HG03039 (cell line): ENCODE data around the gene PLA2G15.

Experiments
- ATAC-seq: cut with Tn5 transposase; IDR thresholded peaks from one replicate; pipeline ENCODE4 v1.9.1; 2021; ENCODE audit warnings: mild to moderate bottlenecking, moderate library complexity; ENCODE audit not compliant: unreplicated experiment

The PLA2G15 gene

DNA sequence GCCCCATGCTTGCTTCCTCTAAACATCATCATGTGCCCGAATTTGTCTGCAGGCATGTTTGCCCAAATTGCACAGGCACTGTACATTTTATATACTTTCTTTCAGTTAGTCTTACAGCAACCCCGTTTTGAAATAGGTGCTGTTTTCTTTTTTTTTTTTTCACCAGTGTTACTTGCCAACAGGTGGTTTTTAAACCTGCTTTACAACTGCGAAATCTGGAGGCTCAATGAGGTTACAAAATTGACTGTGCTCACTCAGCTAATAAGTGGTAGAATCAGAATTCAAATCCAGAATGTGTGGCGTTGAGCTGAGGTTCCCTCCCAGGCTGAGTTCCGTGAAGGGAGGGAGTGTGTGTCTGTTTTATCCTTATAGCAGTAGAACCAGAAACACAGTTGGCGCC is 5.8 kb downstream of the PLA2G15 start:
- ATAC-seq: no peak

DNA sequence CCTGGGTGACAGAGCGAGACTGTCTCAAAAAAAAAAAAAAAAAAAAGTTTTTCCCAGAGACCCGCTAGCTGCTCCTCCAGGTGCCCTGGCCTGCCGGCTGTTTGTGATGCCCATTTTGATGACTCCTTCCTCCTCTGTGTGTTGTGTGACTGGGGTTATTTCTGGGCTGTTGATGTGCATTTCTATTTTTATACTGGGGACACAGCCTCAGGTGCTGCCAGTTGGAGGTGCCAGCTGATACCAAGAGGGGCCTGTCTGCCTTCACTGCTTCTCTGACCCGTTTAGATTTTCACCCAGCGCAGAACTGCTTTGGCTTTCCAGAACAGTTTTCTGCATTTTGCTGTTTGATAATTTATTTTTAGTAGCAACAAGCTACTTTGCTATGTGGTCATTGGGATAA is 6.7 kb downstream of the PLA2G15 start:
- no peak for ATAC-seq

DNA sequence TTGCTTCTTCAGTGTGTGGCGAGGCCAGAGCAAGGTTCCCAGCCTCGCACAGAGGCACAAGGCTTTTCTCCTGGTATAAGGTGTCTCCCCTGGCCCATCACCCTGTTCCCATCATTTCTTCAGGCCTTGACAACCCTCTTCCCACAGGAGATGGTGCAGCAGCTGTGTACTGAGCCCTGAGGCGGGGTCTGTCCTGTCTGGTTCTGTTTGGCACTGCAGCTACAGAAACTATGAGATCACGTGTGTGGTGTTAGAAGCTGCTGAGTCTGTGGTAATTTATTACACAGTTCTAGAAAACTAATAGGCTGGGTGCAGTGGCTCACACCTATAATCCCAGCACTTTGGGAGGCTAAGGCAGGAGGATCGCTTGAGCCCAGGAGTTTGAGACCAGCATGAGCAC is 7.2 kb downstream of the PLA2G15 start:
- ATAC-seq: no peak

DNA sequence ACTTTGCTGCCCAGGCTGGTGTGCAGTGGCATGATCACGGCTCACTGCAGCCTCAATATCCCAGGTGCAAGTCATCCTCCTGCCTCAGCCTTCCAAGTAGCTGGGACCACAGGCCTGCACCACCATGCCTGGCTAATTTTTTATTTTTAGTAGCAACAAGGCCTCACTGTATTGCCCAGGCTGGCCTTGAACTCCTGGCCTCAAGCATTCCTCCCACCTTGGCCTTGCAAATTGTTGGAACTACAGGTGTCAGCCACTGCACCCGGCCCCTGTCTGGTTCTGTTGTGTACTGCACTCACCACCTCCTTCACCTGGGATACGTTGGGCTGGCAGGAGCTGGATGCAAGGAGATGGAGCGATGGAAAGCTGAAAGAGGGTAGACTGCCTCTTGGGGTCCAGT is 8.5 kb downstream of the PLA2G15 start:
- ATAC-seq: no peak

DNA sequence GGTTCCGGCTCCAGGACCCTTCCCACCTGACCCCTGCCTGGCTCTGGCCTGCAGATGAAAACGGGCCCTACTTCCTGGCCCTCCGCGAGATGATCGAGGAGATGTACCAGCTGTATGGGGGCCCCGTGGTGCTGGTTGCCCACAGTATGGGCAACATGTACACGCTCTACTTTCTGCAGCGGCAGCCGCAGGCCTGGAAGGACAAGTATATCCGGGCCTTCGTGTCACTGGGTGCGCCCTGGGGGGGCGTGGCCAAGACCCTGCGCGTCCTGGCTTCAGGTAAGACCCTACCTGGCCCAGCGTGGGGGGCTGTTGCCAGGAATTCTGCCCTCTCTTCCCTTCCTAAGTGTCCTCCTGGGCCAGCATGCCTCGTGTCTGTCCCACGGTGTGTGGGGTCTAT is 10.5 kb downstream of the PLA2G15 start:
- no peak for ATAC-seq

DNA sequence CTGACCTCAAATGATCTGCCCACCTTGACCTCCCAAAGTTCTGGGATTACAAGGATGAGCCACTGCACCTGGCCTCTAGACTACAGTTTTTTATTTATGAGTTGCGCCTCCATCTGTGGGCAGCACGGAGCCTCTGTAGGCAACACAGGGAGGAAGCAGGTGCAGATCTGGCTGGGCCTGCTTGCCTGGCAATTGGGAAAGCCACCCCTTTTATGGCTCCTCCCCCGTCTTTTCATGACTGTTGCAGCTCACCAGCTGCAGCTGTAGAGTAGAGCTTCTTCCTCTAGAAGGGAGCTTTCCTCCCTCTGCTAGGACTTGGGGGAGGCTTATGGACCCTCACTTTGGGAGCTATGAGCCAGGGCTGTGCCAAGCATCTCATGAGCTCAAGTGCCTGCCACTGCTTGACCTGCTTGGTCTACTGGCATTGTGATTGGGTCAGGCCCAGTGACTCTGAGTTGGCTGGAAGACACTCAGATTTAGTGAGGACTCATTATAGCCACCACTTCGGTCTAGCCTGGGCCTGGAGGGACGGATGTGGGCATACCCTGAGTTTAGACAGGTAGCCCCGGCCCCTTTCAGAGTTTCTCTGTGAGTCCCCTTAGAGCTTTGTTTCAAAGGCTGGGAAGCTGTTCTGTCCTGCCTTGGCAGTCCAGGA is 12.2 kb downstream of the PLA2G15 start:
- ATAC-seq: no peak

DNA sequence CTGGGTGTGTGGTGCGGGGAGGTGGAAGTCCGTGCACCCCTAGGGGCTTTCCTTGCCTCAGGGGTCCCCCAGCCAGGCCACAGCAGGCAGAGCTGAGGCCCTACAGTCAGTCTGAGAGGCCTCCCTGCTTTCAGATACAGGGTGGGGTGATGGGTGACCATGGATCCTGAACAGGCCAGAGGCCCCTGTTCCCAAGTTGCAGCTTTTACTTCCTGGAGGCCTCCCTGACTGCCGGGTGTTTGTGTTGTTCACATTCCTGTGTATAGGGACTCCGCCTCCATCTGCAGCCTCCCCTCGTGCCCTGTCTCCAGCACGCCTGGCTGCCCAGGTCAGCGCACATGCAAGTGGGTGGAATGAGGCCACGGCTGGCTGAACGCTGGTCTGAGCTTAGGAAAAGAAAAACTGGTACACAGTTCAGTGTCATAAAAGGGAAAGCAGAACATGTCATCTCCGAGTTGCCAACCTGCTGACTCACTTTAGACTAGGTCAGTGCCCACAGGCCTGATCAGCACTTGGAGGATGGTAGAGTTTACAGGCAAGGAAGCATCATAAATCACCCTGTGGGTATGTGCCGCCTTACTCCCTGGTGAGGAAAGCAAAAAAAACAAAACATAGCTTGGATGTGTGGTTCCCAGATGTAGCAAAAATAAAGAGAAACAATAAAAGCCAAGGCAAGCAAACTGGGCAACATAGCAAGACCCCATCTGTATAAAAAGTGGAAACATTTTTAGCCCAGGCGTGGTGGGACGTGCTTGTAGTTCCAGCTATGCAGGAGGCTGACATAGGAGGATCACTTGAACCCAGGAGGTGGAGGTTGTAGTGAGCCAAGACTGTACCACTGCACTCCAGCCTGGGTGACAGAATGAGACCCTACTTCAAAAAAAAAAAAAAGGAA is 13.0 kb downstream of the PLA2G15 start:
- no peak for ATAC-seq

DNA sequence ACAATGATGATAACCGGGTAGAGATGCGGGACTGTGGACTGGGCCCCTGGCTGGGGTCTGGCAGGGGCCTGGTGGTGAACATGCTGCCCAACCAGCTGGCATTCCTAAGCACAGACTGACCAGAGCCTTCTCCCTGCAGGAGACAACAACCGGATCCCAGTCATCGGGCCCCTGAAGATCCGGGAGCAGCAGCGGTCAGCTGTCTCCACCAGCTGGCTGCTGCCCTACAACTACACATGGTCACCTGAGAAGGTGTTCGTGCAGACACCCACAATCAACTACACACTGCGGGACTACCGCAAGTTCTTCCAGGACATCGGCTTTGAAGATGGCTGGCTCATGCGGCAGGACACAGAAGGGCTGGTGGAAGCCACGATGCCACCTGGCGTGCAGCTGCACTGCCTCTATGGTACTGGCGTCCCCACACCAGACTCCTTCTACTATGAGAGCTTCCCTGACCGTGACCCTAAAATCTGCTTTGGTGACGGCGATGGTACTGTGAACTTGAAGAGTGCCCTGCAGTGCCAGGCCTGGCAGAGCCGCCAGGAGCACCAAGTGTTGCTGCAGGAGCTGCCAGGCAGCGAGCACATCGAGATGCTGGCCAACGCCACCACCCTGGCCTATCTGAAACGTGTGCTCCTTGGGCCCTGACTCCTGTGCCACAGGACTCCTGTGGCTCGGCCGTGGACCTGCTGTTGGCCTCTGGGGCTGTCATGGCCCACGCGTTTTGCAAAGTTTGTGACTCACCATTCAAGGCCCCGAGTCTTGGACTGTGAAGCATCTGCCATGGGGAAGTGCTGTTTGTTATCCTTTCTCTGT is 14.0 kb downstream of the PLA2G15 start:
- no peak for ATAC-seq

DNA sequence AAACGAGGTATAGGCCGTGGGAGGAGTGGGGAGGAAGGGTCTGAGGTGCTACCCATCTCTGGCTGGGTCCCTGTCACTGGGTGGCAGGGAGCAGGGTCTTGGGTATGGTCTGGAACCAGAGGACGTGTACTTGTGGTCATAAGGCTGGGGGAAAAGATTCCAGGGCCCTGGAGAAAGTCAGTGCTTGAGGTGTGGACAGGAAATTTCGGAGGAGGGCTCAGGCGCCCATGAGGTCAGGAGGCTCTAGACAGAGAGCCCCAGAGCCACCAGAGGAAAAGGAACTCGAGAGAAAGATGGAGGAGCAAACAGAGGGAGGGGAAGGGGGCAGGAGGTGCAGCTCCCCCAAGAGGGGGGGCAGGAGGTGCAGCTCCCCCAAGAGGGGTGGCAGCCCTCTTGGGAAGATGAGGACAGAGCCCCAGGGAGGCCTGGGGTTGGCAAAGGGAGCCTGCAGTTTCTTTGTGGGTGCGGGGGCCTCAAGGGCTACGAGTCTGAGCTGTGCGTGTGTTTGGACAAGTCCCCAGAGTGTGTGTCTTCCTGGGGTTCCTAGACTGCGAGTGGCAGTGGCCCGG is 18.5 kb downstream of the PLA2G15 start:
- ATAC-seq: no peak

DNA sequence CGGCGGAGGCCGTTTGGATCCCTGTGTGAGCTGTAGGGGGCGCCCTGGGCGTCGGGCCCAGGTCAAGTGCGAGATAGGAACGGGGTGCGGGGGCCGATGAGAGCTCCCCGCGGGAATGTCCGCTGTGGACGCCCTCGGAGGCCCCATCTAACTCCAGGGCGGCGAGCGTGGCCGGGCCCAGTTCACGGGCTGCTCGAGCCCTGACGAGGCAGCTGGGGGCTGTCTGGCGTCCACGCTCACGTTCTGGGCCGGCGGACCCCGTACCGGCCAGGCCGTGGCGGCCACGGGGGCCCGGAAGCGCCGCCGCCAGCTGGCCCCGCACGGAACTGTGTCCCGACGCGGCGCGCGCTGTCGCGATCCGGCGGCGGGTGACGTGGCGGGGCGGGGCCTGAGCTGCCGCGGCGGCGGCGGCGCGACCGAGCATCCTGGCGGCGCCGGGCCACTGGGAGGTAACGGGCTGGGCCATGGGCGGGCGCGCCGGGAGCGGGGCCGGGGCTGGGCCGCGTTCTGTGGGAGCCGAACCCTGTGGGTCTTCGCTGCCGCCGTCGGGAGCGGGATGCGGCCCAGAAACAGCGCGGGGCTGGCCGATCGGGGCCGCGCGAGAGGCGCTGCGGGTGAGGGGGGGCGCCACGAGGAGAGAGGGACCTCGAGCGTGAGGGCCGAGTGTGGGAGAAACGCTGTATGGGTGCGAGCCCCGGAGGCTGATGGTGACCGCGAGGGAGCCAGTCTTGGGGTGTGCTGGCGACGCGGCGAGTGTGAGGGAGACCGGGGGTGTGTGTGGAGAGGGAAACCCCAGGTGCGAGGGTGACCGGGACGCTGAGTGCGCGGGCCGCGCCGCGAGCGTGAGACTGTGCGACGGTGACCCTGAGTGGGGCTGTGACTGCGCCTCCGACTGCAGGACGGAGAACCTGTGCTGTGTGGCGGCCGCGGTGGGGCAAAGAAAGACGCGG is 19.2 kb downstream of the PLA2G15 start, which contains the start of gene SLC7A6:
Gene SLC7A6, plus strand, starts transcription at position 399 of the 950 bp plus-strand sequence. CDS start 10,201 bp downstream, outside the sequence.
- peak; percentile 58 for ATAC-seq

DNA sequence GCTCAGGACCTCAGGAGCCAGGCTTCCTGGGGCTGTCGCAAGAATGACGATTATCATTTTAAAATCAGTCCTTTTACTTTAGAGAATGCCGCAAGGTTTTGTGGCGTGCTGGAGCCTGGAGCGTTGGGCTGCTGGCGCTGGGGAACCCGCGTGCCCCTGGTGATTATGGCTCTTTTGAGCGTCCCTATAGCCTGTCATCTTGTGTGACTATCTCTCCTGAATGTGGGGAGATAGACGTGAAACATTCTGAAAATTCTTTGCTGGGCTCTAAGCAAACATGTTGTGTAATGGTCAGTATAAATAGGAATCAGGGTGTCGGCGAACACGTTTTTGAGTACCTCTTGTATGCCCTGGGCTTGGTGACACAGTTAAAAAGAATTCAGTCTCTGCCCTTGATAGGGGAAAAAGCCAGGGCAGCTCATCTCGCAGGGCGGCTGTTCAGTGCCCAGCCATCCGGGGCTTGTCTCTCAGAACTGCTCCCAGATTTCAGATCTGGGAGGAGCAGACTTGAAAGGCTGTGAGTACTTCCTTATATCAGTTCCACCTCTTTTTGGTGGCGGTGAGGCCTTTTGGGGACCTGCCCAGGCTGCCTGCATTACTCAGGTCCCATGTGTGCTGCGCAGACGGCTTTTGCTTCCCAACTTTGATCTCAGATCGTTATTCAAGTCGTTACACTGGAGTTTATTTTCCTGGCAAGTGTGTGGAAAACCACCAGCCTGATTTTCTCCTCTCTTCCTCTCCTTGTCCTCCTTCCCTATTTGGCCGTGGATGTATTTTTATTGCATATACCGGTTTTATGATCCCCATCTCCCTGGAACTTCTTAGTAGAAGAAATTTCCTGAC is 20.1 kb downstream of the PLA2G15 start:
- no peak for ATAC-seq

DNA sequence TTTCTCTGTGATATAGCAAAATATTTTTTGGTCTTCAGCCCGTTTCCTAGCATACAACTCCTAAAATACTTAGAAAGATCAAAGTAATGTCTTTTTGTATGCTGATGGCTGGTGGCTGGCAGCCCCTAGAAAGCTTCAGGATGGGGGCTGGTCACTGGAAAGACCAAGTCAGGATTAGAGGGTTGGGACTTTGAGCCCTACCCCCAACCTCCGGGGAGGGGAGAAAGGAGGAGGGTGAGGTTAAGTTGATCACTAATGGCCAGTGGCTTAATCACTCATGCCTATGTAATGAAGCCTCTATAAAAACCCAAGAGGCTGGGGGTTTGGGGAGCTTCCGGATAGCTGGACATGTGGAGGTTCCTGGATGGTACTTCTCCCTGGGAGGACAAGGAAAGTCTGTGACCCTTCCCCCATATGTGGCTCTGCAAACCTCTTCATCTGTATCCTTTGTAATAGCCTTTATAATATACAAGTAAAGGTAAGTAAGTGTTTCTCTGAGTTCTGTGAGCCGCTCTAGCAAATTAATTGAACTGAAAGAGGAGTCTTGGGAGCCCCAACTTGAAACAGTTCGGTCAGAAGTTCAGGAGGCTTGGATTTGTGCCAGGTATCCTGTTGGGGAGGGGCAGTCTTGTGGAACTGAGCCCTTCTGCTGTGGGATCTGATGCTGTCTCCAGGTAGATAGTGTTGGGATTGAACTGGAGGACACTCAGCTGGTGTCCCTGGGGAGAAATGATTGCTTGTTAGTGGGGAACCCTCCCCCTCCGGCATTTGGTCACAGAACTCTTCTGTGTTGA is 22.6 kb downstream of the PLA2G15 start:
- ATAC-seq: no peak

DNA sequence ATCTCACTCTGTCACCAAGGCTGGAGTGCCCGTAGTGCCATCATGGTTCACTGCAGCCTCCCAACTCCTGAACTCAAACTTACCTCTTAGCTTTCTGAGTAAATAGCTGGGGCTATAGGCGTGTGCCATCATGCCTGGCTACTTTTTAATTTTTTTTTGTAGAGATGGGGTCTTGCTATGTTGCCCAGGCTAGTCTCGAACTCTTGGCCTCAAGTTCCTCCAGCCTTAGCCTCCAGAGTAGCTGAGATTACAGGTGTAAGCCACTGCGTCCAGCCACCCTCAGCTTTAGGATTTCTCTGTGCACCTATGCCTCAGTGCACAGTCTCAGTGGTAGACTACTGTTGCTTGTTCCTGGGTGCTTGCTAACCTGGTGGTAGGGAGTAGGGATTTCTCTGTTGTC is 24.6 kb downstream of the PLA2G15 start:
- no peak for ATAC-seq

DNA sequence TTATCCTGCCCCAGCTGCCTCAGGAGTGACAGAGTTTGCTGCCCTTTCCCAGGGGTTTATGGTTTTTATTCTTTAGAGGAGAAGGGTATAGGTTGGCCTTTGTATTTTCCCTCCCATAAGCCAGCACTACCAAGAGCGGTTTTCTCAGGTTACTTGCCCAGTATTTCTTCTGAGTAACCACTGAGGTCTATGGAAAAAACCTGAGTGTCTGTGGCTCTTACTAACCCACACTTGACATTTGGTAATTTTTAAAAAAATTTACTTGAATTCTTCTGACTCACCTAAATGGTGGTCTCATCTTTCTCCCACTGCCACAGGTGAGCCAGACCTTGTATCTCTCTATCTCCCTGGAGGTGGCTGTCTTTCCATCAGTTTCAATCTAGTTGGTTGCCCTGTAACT is 25.2 kb downstream of the PLA2G15 start:
- no peak for ATAC-seq

DNA sequence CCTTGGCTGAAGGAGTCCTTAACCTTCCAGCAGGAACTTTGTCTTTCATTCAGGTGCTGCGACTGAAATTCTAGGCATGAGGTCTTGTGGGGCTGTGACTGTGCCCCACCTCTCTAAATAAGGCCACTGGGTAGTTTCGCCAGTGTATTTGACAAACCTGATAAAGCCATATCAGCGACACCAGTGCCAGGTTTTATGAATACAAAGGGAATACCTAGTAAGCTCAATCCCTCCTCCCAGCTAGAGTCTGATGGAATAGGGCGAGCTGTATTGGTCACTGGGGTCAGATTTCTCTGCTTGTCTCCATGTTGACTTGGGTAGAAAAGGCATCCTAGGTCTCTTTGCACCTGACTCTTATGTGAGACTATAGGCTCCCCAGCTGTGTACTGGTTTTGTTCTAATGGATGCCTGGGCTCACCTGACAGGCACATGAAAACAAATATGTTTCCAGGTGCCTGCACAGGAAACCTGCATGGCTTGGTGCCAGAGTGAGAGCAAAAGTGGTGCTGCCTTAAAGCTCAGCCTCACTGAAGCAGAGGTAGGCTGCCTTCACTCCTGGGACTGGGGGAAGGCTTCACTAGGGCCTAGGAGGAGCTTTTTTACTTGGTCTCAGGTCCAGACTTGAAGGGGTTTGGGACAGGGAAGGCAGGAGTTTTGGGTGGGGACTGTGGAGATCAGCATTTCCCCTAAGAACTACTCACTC is 27.5 kb downstream of the PLA2G15 start:
- no peak for ATAC-seq

DNA sequence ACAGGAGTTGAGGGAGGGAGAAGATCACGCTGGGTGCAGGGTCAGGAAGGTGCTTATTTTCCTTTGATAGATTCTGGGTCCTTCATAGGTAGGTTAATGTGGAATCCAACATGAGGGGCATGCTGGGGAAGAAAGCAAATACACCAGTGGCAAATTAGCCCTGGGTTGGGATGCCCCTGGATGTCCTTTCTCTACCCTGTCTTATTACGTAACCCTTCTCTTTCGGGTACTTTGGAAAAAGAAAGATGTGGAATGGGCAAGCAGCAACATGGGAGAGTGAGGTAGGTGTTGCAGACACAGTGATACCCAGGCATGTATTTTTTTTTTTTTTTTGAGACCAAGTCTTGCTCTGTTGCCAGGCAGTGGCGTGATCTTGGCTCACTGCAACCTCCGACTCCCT is 28.3 kb downstream of the PLA2G15 start:
- no peak for ATAC-seq

DNA sequence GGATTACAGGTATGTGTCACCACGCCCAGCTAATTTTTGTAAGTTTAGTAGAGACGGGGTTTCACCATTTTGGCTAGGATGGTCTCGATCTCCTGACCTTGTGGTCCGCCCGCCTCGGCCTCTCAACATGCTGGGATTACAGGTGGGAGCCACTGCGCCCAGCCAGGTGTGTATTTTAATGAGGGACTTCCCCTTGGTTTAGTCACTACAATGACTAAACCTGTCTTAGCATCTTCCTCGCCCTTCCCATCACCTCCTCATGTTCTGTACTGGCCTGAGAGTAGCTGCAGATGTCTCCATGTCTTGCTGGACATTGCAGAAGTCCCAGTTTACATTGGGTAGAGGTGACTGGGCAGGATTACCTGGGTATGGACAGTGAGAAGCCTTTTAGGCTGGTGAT is 28.7 kb downstream of the PLA2G15 start:
- no peak for ATAC-seq

DNA sequence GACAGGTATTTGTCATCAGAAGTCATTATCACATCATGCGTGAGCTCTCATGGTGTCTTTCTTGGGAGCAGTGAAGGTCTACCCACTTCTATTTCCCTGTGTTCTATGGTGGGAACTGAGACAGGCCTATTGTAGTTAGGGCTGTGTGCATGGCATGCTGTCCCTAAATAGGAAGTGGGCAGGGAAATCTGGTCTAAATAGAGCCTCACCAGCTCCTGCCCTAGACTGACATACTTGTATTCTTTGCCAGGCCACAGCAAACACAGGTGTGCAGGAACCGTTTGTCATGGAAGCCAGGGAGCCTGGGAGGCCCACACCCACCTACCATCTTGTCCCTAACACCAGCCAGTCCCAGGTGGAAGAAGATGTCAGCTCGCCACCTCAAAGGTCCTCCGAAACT is 29.3 kb downstream of the PLA2G15 start:
- ATAC-seq: no peak
